KMS-11 (cell line): ENCODE measurements around the gene CYP27A1.

Source experiments
- H2AFZ ChIP-seq: fragments of 200-600 bp; sonication (generic); 2 replicates; pipeline ENCODE4 v1.6.1; 2016; ENCODE audit warnings: antibody characterized with exemption, mixed run types, low read depth
- H3K27ac ChIP-seq: fragments of 200-600 bp; sonication (generic); 2 replicates; pipeline ENCODE4 v1.6.1; 2016; ENCODE audit warnings: mild to moderate bottlenecking, mixed run types
- H3K27me3 ChIP-seq: fragments of 200-600 bp; sonication (generic); 2 replicates; pipeline ENCODE4 v1.6.1; 2017; ENCODE audit warnings: mild to moderate bottlenecking, low read depth, mixed run types, moderate library complexity; ENCODE audit not compliant: insufficient read depth
- H3K36me3 ChIP-seq: fragments of 200-600 bp; sonication (generic); 2 replicates; pipeline ENCODE4 v1.6.1; 2017; ENCODE audit warnings: mild to moderate bottlenecking, mixed run types; ENCODE audit not compliant: insufficient read depth
- H3K4me1 ChIP-seq: fragments of 200-600 bp; sonication (generic); 2 replicates; pipeline ENCODE4 v1.6.1; 2016; ENCODE audit warnings: mild to moderate bottlenecking, low read depth, mixed run types; ENCODE audit not compliant: poor library complexity, severe bottlenecking
- H3K4me2 ChIP-seq: fragments of 200-600 bp; sonication (generic); 2 replicates; pipeline ENCODE4 v1.7.0; 2016; ENCODE audit warnings: mild to moderate bottlenecking, mixed run types
- H3K4me3 ChIP-seq: fragments of 200-600 bp; sonication (generic); IDR thresholded peaks from 2 replicates; pipeline ENCODE4 v1.6.1; 2017; ENCODE audit warnings: low read depth, low read length, mixed read lengths; ENCODE audit not compliant: insufficient read depth
- H3K79me2 ChIP-seq: fragments of 200-600 bp; sonication (generic); 2 replicates; pipeline ENCODE4 v1.6.1; 2016; ENCODE audit warnings: low read depth, mixed run types; ENCODE audit not compliant: insufficient read depth
- H3K9ac ChIP-seq: fragments of 200-600 bp; sonication (generic); 2 replicates; pipeline ENCODE4 v1.6.1; 2016; ENCODE audit warnings: mild to moderate bottlenecking, mixed run types
- H4K20me1 ChIP-seq: fragments of 200-600 bp; sonication (generic); 2 replicates; pipeline ENCODE4 v1.6.1; 2016; ENCODE audit warnings: mild to moderate bottlenecking, mixed run types; ENCODE audit not compliant: insufficient read depth
- CTCF ChIP-seq: fragments of 200-600 bp; sonication (generic); conservative IDR thresholded peaks from 2 replicates; pipeline ENCODE4 v1.6.1; 2017; ENCODE audit warnings: low read depth, mild to moderate bottlenecking, antibody characterized with exemption, low read length, moderate library complexity, mixed read lengths

The CYP27A1 gene

GRCh38 chr2:218783688-218784087 is 1.7 kb downstream of the CYP27A1 start:
- Histone ChIP-seq H3K4me2 (no peak overlapping the region), H3K27me3 (no peaks in the 10 kb centered on the region), H3K9ac (no peak overlapping the region), H3K36me3 (no peaks in the 10 kb centered on the region), H4K20me1 (no peaks in the 10 kb centered on the region), H3K79me2 (no peaks in the 10 kb centered on the region), H3K4me3 (no peak overlapping the region), H3K4me1 (no peaks in the 10 kb centered on the region), H3K27ac (no peak overlapping the region), H2AFZ (no peak overlapping the region)
- no peak for TF ChIP-seq CTCF

GRCh38 chr2:218785103-218785502 is 3.2 kb downstream of the CYP27A1 start:
- no peaks in the 10 kb centered on the region for H3K4me1 ChIP-seq
- no peak overlapping the region for H3K4me2 ChIP-seq
- no peaks in the 10 kb centered on the region for H3K27me3 ChIP-seq

DNA sequence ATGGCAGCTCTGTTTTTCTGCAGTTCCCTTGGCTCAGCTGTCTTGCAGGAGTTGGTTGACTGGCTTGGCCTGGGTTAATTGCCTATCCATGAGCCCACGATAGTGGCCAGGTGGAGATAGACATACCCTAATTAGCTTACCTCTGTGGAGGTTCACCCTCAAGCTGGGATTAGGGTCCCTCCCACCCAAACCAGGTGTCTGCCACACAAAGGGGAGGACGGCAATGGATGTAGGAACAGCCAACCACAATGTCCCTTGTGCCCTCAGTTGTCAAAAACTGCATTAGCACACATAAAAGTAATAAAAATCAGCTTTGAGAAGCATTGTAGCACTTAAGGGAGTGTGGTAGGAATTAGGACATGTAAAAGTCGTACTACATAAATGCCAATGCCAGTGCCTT is 4.2 kb downstream of the CYP27A1 start:
- H3K36me3 ChIP-seq, result no peaks in the 10 kb centered on the region
- H2AFZ ChIP-seq, result no peak overlapping the region
- no peak overlapping the region for H3K9ac ChIP-seq
- H3K27ac ChIP-seq, result no peak overlapping the region
- no peaks in the 10 kb centered on the region for H3K79me2 ChIP-seq
- TF ChIP-seq CTCF, result no peak
- H3K4me1 ChIP-seq, result no peaks in the 10 kb centered on the region
- no peaks in the 10 kb centered on the region for H4K20me1 ChIP-seq
- H3K27me3 ChIP-seq, result no peaks in the 10 kb centered on the region
- H3K4me3 ChIP-seq, result no peak overlapping the region
- no peak overlapping the region for H3K4me2 ChIP-seq

More at GRCh38 chr2:218785103-218785502, 3.2 kb downstream of the CYP27A1 start:
- no peak overlapping the region for H3K27ac ChIP-seq
- no peaks in the 10 kb centered on the region for H3K79me2 ChIP-seq
- H3K36me3 ChIP-seq, result no peaks in the 10 kb centered on the region
- no peak overlapping the region for H3K4me3 ChIP-seq
- no peak overlapping the region for H2AFZ ChIP-seq
- no peak for TF ChIP-seq CTCF
- H3K9ac ChIP-seq, result no peak overlapping the region
- H4K20me1 ChIP-seq, result no peaks in the 10 kb centered on the region

DNA sequence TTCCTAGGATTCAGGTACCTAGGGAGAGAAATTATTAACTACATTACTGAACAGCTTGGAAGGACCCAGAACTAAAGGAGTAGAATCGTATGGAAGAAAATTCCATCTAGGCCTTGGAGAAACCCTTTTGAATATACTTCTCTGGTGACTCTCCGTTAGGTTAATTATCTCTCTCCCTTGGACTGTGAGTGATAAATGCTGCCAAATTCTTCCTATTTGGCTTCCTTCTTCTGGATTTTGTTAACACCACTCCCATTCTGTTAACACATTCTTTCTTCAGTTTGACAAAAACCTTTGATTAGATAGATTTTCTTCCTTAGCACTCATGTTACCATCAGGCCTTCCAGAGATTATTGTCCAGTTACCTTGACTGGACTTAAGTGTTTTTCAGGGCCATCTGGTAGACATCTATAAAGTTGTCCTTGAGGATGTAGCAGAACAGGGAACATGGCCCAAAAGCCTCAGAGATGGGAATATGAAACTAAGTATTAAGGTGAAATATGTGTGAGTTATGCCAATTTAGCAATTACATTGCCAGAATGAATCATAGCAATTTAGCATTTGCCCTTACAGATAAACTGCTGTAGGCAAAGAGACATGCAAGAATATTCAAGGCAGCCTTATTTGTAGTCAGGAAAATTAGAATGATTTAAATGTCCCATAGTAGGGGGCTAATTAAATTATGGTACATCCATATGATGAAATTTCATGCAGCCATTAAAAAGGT is 6.7 kb downstream of the CYP27A1 start:
- no peaks in the 10 kb centered on the region for H3K79me2 ChIP-seq
- no peaks in the 10 kb centered on the region for H3K36me3 ChIP-seq
- TF ChIP-seq CTCF, result no peak
- H3K4me3 ChIP-seq, result no peak overlapping the region
- no peak overlapping the region for H3K4me2 ChIP-seq
- H3K4me1 ChIP-seq, result no peaks in the 10 kb centered on the region
- H2AFZ ChIP-seq, result no peak overlapping the region
- no peaks in the 10 kb centered on the region for H4K20me1 ChIP-seq
- no peaks in the 10 kb centered on the region for H3K27me3 ChIP-seq
- H3K27ac ChIP-seq, result no peak overlapping the region
- H3K9ac ChIP-seq, result no peak overlapping the region
